ENCODE results near the gene TRA2A. TPM values are rescaled to one million over a fixed set of nuclear protein-coding genes. Genes with fewer than 3 reads are reported as not detected.

Gene TRA2A
- total and polyA plus RNA-seq, 2 of the 13 experiments (the other 11 are each of a cell fraction or from before 2014, with no cell fraction given) = 39.1 to 41.6 TPM

- no peak for TF ChIP-seq NR2F6 (IDR thresholded peaks at IDR 0.05)
- no peak for TF ChIP-seq NR2F6 (CRISPR knock-in tag; IDR thresholded peaks at IDR 0.05)
- TF ChIP-seq EZH2 (conservative IDR thresholded peaks at IDR 0.05; ENCODE audit: low read depth, low read length) = no peak
- peak; percentile 35; the same call in 1 of the 2 replicates for TF ChIP-seq CCDC6 (CRISPR knock-in tag; IDR thresholded peaks at IDR 0.05)
- TF ChIP-seq U2AF1 (optimal IDR thresholded peaks at IDR 0.05; ENCODE audit: low read depth, low read length) = no peak
- TF ChIP-seq DZIP1 (CRISPR knock-in tag; IDR thresholded peaks at IDR 0.05) = 0 out of 2 replicates have a peak, but pooled peaks have one; percentile 63
- TF ChIP-seq ZNF543 (CRISPR knock-in tag; IDR thresholded peaks at IDR 0.05) = no peak
- TF ChIP-seq ZNF720 (CRISPR knock-in tag; IDR thresholded peaks at IDR 0.05) = no peak
- TF ChIP-seq ZSCAN31 (CRISPR knock-in tag; IDR thresholded peaks at IDR 0.05; ENCODE audit: low read depth) = no peak
- no peak for TF ChIP-seq ZNF124 (CRISPR knock-in tag; IDR thresholded peaks at IDR 0.05)
- peak; percentile 93 for TF ChIP-seq RBFOX2 (IDR thresholded peaks at IDR 0.05; ENCODE audit: low read depth, low read length)
- peak; percentile 14; the same call in 1 of the 2 replicates for TF ChIP-seq SPEN (CRISPR knock-in tag; IDR thresholded peaks at IDR 0.05; ENCODE audit: low read depth)
- 0 out of 2 replicates have a peak, but pooled peaks have one; percentile 52 for TF ChIP-seq IRX3 (CRISPR knock-in tag; IDR thresholded peaks at IDR 0.05; ENCODE audit: borderline replicate concordance, low read depth)
- TF ChIP-seq YY1 (IDR thresholded peaks at IDR 0.05; ENCODE audit: insufficient read depth, insufficient replicate concordance, low read depth, low read length) = no peak
- no peak for TF ChIP-seq GATAD2A (CRISPR knock-in tag; IDR thresholded peaks at IDR 0.05)
- no peak for TF ChIP-seq ATRX (CRISPR knock-in tag; IDR thresholded peaks at IDR 0.05; ENCODE audit: borderline replicate concordance)
Measured at GRCh38 chr7:23469150-23469960, 62.4 kb downstream of the TRA2A start (continued).

Data from HepG2 (cell line).